Keratinocyte (primary cell): Measurements from ENCODE around the gene LDB2.

Experiments used
- EZH2 ChIP-seq: IDR thresholded peaks from one replicate; pipeline ENCODE4 v1.6.1; 2012; ENCODE audit warnings: inconsistent platforms, mild to moderate bottlenecking, low read length, moderate library complexity
- TF ChIP-seq, protein P1 (sequence below), 3 experiments: IDR thresholded peaks in 1 of 3; conservative IDR thresholded peaks in 1 of 3; optimal IDR thresholded peaks in 1 of 3; 2 replicates in 2 of 3; 3 replicates in 1 of 3; pipeline versions ENCODE3 to v1.5.1; 2011; ENCODE audit warnings: low read length in 3 of 3, mild to moderate bottlenecking in 3 of 3, moderate library complexity in 2 of 3, control low read depth in 1 of 3, inconsistent platforms in 1 of 3; ENCODE audit not compliant: insufficient read depth in 2 of 3; ENCODE audit errors: extremely low read depth in 1 of 3

DNA sequence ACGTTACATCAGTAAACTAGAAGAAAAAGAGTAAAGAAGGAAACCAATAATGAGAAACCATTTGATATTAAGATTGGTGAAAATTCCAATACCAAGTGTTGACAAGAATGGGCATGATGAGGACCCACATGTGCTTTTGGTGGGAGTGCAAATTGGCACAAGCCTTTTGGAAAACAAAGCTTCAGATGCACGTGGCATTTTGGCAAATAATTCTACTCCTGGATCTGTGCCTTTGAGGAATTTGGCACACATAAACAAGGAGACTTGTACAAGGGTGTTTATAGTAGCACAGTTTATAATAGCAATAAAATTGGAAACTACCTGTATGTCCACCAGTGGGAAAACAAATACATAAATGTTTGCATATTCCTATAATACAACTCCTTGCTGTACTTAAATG is 347.9 kb downstream of the LDB2 start:
- TF ChIP-seq, protein P1, sequence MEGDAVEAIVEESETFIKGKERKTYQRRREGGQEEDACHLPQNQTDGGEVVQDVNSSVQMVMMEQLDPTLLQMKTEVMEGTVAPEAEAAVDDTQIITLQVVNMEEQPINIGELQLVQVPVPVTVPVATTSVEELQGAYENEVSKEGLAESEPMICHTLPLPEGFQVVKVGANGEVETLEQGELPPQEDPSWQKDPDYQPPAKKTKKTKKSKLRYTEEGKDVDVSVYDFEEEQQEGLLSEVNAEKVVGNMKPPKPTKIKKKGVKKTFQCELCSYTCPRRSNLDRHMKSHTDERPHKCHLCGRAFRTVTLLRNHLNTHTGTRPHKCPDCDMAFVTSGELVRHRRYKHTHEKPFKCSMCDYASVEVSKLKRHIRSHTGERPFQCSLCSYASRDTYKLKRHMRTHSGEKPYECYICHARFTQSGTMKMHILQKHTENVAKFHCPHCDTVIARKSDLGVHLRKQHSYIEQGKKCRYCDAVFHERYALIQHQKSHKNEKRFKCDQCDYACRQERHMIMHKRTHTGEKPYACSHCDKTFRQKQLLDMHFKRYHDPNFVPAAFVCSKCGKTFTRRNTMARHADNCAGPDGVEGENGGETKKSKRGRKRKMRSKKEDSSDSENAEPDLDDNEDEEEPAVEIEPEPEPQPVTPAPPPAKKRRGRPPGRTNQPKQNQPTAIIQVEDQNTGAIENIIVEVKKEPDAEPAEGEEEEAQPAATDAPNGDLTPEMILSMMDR (optimal IDR thresholded peaks at IDR 0.05 in 1 of 3, IDR thresholded peaks at IDR 0.05 in 1 of 3, conservative IDR thresholded peaks at IDR 0.05 in 1 of 3; ENCODE audit: extremely low read depth in 1 of 3, insufficient read depth in 2 of 3, low read length in 3 of 3) = no peak
- no peak for TF ChIP-seq EZH2
